Measurements from ENCODE around the gene ARCN1. TPM values are rescaled to one million over a fixed set of nuclear protein-coding genes. Genes with fewer than 3 reads are reported as not detected.

Gene ARCN1
- total RNA-seq, 1 experiment from 2014 or later: 330 TPM

DNA sequence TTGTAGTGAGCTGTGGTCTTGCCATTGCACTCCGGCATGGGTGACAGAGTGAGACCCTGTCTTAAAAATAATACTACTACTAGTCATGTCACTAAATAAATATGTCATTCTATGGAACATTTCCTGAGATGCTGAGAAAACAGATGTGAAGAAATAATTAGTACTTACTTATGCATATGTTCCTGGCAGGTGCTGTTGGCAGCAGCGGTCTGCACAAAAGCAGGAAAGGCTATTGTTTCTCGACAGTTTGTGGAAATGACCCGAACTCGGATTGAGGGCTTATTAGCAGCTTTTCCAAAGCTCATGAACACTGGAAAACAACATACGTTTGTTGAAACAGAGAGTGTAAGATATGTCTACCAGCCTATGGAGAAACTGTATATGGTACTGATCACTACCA lies 8.8 kb downstream of the ARCN1 start:
- no peaks in the 10 kb centered on the region for H3K27me3 ChIP-seq (replicated peaks; ENCODE audit: control insufficient read depth, insufficient read depth, low read length)
- H3K27ac Mint-ChIP-seq (ENCODE audit: unreplicated experiment): no peak overlapping the region

DNA sequence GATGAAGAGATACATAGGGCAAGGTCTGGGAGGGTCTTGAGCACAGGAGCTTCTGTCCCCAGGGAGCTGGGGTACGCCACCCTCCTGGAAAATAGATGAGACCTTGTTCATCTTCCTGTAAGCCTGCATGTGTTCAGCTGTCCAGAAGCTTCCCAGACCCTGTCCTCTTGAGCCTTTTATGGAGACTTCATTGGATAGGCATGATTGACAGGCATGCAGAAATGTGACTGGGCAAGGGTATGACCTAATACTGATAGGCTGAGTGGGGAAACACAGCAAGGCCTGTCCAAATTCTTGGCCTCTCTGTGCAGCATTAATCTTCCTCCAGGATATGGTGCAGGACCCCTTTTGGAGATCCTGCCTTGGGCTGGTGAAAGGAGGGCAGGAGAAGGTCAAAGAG lies 15.7 kb downstream of the ARCN1 start:
- H3K36me3 ChIP-seq (ENCODE audit: control insufficient read depth, insufficient read depth, low read length): peaks cover 12% of the 10 kb centered on the region
- POLR2A ChIA-PET: no interaction called here
- Mint-ChIP-seq H3K9me3 (ENCODE audit: unreplicated experiment) (no peaks in the 10 kb centered on the region), H3K4me1 (ENCODE audit: low read depth, unreplicated experiment) (no peaks in the 10 kb centered on the region), H3K36me3 (ENCODE audit: insufficient read depth, unreplicated experiment) (peaks cover 100% of the 10 kb centered on the region), H3K4me3 (ENCODE audit: unreplicated experiment) (no peak overlapping the region), H3K27ac (ENCODE audit: unreplicated experiment) (no peak overlapping the region), H3K27me3 (ENCODE audit: insufficient read depth, unreplicated experiment) (no peaks in the 10 kb centered on the region)
- no TSS peak for BruUV-seq (replicated peaks)
- H3K4me3 ChIP-seq (ENCODE audit: low read depth, low read length): no peak overlapping the region
- no peaks in the 10 kb centered on the region for H3K4me1 ChIP-seq
- intact Hi-C loops (cut with micrococcal nuclease; ENCODE audit: unreplicated experiment): no loop called here
- CTCF ChIA-PET: no interaction called here
- H3K9me3 ChIP-seq: no peaks in the 10 kb centered on the region
- no peaks in the 10 kb centered on the region for H3K27me3 ChIP-seq (replicated peaks; ENCODE audit: control insufficient read depth, insufficient read depth, low read length)
- TF ChIP-seq, protein P1, sequence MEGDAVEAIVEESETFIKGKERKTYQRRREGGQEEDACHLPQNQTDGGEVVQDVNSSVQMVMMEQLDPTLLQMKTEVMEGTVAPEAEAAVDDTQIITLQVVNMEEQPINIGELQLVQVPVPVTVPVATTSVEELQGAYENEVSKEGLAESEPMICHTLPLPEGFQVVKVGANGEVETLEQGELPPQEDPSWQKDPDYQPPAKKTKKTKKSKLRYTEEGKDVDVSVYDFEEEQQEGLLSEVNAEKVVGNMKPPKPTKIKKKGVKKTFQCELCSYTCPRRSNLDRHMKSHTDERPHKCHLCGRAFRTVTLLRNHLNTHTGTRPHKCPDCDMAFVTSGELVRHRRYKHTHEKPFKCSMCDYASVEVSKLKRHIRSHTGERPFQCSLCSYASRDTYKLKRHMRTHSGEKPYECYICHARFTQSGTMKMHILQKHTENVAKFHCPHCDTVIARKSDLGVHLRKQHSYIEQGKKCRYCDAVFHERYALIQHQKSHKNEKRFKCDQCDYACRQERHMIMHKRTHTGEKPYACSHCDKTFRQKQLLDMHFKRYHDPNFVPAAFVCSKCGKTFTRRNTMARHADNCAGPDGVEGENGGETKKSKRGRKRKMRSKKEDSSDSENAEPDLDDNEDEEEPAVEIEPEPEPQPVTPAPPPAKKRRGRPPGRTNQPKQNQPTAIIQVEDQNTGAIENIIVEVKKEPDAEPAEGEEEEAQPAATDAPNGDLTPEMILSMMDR (IDR thresholded peaks at IDR 0.05; ENCODE audit: insufficient read depth in 1 of 2, low read depth in 1 of 2, low read length in 1 of 2, severe bottlenecking in 1 of 2, unreplicated experiment in 1 of 2): no peak
- no peak for DNase-seq

More for the DNA sequence above, 8.8 kb downstream of the ARCN1 start:
- no peaks in the 10 kb centered on the region for H3K9me3 Mint-ChIP-seq (ENCODE audit: unreplicated experiment)
- no peaks in the 10 kb centered on the region for H3K4me1 Mint-ChIP-seq (ENCODE audit: low read depth, unreplicated experiment)
- ChIA-PET CTCF (no interaction called here), POLR2A (interaction anchor here (0.6 kb wide), 1 partner anchor 9 kb away, joined by 3 read pairs; the partner anchor contains the start of gene ARCN1)
- DNase-seq: no peak
- TF ChIP-seq, protein P1 (IDR thresholded peaks at IDR 0.05; ENCODE audit: insufficient read depth in 1 of 2, low read depth in 1 of 2, low read length in 1 of 2, severe bottlenecking in 1 of 2, unreplicated experiment in 1 of 2): no peak
- Histone ChIP-seq H3K4me1 (no peaks in the 10 kb centered on the region), H3K4me3 (ENCODE audit: low read depth, low read length) (no peak overlapping the region), H3K9me3 (no peaks in the 10 kb centered on the region), H3K36me3 (ENCODE audit: control insufficient read depth, insufficient read depth, low read length) (peaks cover 12% of the 10 kb centered on the region)
- intact Hi-C loops (cut with micrococcal nuclease; ENCODE audit: unreplicated experiment): no loop called here
- BruUV-seq (replicated peaks): no TSS peak
- H3K27me3 Mint-ChIP-seq (ENCODE audit: insufficient read depth, unreplicated experiment): no peaks in the 10 kb centered on the region
- no peak overlapping the region for H3K4me3 Mint-ChIP-seq (ENCODE audit: unreplicated experiment)
- peaks cover 86% of the 10 kb centered on the region for H3K36me3 Mint-ChIP-seq (ENCODE audit: insufficient read depth, unreplicated experiment)

DNA sequence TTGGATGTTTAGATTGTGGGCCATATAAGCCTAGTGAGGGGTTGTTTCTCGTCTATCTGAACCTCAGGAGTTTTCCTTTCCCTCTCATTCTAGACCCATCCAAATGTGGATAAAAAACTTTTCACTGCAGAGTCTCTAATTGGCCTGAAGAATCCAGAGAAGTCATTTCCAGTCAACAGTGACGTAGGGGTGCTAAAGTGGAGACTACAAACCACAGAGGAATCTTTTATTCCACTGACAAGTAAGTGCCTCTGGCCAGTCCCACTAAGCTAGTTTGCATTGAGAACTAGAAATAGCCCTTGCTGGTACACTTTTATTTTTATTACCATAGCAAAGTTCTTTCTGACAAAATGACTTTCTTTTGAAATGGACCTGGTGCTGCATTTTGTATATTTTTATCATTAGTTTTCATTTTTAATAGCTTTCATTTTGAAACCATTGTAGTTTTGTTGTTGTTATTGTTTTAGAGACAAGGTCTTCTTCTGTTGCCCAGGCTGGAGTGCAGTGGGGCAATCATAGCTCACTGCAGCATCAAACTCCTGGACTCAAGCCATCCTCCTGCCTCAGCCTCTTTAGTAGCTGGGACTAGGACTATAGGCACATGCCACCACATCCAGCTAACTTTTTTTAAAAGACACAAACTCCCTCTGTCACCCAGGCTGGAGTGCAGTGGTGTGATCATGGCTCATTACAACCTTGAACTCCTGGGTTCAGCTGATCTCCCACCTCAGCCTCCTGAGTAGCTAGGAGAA lies 20.6 kb downstream of the ARCN1 start:
- ChIA-PET POLR2A (no interaction called here), CTCF (interaction anchor here (0.9 to 3.9 kb wide), 2 partner anchors 14 to 47 kb away, joined by 7 to 38 read pairs; partner anchors contain the start of gene PHLDB1)
- no peak overlapping the region for H3K4me3 ChIP-seq (ENCODE audit: low read depth, low read length)
- no peak overlapping the region for H3K4me3 Mint-ChIP-seq (ENCODE audit: unreplicated experiment)
- TF ChIP-seq, protein P1 (IDR thresholded peaks at IDR 0.05; ENCODE audit: insufficient read depth in 1 of 2, low read depth in 1 of 2, low read length in 1 of 2, severe bottlenecking in 1 of 2, unreplicated experiment in 1 of 2): no peak
- H3K27me3 Mint-ChIP-seq (ENCODE audit: insufficient read depth, unreplicated experiment): no peaks in the 10 kb centered on the region
- no peaks in the 10 kb centered on the region for H3K4me1 ChIP-seq
- intact Hi-C loops (cut with micrococcal nuclease; ENCODE audit: unreplicated experiment): no loop called here
- peaks cover 7% of the 10 kb centered on the region for H3K36me3 ChIP-seq (ENCODE audit: control insufficient read depth, insufficient read depth, low read length)
- H3K4me1 Mint-ChIP-seq (ENCODE audit: low read depth, unreplicated experiment): peaks cover 4% of the 10 kb centered on the region
- no TSS peak for BruUV-seq (replicated peaks)
- no peaks in the 10 kb centered on the region for H3K9me3 ChIP-seq
- peaks cover 100% of the 10 kb centered on the region for H3K36me3 Mint-ChIP-seq (ENCODE audit: insufficient read depth, unreplicated experiment)
- no peak for DNase-seq
- no peaks in the 10 kb centered on the region for H3K27me3 ChIP-seq (replicated peaks; ENCODE audit: control insufficient read depth, insufficient read depth, low read length)
- H3K9me3 Mint-ChIP-seq (ENCODE audit: unreplicated experiment): no peaks in the 10 kb centered on the region
- no peak overlapping the region for H3K27ac Mint-ChIP-seq (ENCODE audit: unreplicated experiment)

Data from Caco-2 (cell line).